Myocyte (in vitro differentiated cells): ENCODE data around the gene RAB11FIP3. TPM values are rescaled to one million over a fixed set of nuclear protein-coding genes. Genes with fewer than 3 reads are reported as not detected.

Experiments
- DNase-seq: peaks from one replicate; pipeline ENCODE4 v3.0.0-alpha.2; 2012; ENCODE audit warnings: low read depth
- total RNA-seq: library from RNA; depleted of rRNA; stranded (reverse); fragments of >200 nt; gene quantifications from 2 replicates; pipeline ENCODE4 v1.2.3, GENCODE V29; 2014

The RAB11FIP3 gene
- total RNA-seq, 1 donor from 2014 or later: 114 TPM

DNA sequence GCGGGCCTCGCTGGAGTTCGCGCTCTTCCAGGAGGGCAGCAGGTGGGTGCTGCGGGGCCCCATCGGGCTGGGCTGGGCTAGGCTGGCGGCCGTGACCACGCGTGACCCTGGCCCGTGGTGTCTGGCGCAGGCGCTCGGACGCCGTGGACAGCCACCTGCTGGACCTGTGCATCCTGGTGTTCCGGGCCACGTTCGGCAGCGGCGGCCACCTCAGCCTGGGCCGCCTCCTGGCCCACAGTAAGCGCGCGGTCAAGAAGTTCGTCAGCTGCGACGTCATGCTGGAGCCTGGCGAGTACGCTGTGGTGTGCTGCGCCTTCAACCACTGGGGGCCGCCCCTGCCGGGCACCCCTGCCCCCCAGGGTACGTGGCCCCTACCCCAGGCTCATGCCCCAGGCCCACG, 126.7 kb downstream of the RAB11FIP3 start:
- DNase-seq: no peak

- DNase-seq: no peak
Measured at GRCh38 chr16:553601-554296, 128.3 kb downstream of the RAB11FIP3 start.

- DNase-seq: no peak
Measured at GRCh38 chr16:554297-554621, 128.8 kb downstream of the RAB11FIP3 start.

GRCh38 chr16:554640-555365, 129.4 kb downstream of the RAB11FIP3 start:
- peak; percentile 84 for DNase-seq

DNA sequence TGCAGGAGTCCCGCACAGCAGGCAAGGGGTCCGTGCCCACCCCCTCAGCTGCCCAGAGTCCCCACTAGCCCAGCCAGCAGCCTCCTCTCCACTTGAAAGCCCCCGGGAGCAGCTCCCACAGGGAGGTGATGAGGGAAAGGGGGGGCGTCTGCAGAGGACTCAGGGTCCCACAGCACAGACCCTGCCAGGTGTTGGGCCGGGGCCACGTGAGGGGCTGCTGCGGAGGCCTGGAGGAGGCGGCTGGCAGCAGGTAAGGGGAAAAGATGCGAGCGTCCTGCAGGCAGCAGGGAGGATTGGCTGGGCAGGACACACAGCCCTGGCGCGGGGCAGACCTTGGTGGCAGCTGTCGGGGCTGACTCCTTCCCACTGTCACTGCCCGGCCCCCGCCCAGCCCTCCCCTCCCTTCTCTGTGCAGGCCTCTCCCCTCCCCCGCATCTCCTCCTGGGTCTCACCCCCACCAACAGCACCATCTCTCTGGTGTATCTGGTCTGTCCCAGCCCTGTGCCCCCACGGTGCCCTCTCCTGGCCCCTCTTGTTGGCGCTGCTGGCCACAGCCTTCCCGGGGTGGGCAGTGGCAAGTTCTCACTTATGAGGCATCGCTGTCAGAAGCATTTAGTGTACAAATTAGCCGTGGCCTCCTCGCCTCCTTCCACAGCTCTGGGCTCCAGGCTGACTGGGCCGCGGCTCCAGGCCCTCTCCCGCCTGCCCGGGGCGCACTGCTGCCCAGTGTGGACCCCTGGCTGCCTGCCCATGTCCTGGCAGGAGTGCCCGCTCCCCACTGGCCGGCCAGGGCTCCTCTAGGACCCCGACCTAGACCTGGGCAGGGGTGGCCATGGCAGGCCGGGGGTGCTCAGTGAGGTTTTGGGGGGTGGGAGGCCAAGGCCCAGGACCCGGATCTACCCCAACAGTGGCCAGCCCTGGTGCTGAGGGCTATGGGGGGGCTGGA, 130.4 kb downstream of the RAB11FIP3 start:
- peak; percentile 70 for DNase-seq

- no peak for DNase-seq
Measured at GRCh38 chr16:556474-557173, 131.2 kb downstream of the RAB11FIP3 start.

- DNase-seq: no peak
Measured at GRCh38 chr16:557463-558297, 132.2 kb downstream of the RAB11FIP3 start.

GRCh38 chr16:558298-559020, 133.0 kb downstream of the RAB11FIP3 start:
- DNase-seq: peak; percentile 67

GRCh38 chr16:559021-559380, 133.6 kb downstream of the RAB11FIP3 start:
- DNase-seq: no peak

DNA sequence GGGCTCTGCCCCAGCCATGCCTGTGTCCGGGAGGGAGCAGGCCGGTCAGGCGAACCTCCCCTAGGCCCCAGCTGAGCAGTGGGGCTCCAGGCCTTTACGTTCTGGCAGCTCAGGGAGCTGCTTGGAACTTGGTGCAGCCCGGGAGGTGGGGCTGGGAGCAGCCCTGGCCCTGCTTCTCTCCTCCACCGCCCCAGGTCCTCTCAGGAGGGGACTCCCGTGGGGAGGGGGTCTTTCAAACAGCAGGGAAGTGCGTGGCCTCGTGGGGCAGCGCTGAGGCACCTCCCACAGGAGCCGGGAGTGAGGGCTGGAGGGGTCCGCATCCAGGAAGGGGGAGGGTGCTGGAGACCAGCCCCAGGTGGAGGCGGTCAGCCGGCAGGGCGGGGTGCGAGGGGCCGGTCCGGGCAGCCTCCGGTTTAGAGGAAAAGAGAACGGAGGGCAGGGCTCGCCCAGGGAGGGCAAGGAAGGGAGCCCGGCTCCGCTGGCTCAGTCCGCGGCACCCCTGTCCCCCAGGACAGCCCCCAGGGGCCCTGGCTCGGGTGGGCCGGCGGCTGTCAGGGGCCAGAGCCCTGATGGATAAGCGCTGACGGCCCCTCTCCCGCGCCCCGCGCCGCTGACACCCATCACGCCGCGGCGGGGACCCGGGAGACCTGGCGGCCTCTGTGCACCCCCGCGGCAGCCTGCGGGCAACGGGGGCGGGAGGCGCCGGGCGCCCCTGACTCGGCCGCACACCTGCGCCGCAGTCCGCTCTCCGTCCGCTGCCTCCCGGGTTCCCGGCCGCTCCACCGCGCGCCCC, 134.2 kb downstream of the RAB11FIP3 start:
- no peak for DNase-seq

GRCh38 chr16:560204-560700, 134.8 kb downstream of the RAB11FIP3 start, which contains the start of gene PRR35:
Gene PRR35, plus strand, starts transcription at chr16:560394. Its CDS starts 2,901 bp downstream, at chr16:563295.
- DNase-seq: no peak

DNA sequence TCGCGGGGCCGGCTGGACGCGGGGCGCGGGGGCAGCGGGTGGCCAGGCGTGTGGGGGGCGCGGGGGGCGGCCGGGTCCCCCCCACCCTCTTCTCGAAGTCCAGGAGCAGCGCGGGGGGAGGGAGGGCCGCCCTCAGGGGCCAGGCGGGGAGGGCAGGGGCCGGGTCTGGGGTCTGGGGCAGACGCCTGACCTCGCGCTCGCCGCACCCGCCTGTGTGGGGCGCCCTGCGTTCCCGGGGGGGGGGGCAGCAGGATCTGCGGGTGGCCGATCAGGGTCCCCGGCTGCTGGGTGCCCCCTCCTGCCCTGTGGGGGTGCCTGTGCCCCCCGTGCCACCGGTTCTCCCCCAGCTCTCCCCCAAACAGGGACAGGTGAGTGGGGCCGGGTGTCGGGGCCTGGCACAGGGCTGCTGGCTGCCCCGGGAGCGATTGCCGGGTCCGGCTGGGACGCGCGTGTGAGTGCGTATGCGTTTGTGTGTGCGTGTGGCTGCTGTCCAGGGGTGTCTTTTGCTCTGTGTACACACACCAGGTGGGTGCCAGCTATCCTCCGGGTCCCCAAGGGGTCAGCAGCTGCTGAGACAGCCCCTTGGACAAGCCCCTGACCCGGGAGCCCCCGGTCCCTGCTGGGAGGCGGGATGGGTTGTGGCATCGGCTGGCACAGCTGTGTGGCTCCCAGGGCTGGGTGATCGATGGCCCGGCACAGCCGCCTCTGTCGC, 135.4 kb downstream of the RAB11FIP3 start:
- no peak for DNase-seq

DNA sequence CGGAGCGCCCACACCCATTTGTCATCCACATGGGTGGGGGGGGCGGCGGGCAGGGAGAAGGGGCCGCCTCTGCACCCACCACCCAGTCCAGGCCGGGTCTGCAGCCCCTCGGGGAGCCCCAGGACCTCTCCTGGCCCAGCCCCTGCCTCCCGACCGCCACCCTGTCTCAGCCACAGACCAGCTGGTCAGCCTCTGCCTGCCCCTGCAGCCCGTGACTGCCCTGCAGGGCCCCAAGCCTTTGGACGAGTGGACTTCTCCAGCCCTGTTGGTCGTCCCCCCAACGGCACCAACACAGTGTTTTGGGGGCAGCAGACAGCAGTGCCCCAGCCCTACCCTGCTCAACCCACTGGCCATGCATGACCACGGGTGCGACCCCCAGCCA, 136.0 kb downstream of the RAB11FIP3 start:
- no peak for DNase-seq

DNA sequence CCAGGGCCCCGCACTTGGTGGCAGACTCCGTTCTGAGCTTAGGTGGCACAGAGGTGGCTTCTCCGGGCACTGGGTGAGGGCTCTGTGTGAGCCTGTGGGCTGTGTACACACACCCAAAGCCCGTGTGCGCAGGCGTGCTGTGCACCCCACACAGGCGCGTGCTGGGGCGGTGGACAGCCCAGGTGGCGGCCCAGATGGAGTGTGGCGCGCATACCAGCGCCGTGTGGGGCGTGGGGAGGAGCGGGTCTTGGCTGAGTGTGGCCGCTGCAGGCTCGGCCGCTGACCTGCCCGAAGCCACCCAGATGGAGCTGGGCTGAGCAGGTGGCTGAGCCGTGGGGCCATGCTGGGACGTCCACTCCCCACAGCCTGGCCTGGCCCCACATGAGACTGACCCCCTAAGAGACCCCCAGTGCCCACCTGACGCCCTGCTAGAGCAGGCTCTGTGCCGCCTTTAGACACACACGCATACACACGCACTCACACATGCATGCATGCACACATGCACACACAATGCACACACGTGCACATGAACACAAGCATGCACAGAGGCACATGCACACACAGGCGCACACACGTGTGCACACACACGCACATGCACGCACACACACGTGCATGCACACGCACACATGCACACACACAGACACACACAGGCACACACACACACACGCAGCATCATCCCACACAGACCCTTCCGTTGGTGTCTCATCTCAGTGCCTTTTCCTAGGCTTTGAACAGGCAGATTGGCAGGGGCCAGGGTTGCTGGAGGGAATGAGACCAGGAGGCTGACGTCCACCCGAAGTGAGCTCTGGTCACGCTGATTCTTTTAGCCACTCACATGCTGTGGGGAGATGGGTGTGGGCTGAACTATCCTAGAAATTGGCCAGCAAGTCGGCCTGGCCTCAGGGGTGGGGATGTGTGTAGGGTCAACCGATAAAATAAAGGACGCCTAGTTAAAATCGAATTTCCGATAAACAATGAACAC, 136.8 kb downstream of the RAB11FIP3 start:
- no peak for DNase-seq

DNA sequence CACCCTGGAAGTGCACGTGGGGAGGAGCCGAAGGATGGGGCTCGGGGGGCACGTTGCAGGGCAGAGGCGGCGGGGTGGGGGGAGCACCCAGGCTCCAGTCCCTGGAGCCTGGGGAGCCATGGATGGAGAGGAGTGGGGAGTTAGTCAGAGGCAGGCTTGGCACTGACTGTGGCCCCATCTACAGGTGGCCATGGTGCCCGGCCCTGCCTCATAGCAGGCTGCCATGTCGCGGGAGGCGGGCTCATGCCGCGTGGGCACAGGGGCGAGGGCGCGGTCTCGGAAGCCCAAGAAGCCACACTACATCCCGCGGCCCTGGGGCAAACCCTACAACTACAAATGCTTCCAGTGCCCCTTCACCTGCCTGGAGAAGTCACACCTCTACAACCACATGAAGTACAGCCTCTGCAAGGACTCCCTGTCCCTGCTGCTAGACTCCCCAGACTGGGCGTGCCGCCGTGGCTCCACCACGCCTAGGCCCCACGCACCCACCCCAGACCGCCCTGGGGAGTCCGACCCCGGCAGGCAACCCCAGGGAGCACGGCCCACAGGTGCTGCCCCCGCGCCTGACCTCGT, 137.7 kb downstream of the RAB11FIP3 start:
- no peak for DNase-seq

- no peak for DNase-seq
Measured at GRCh38 chr16:564690-565418, 139.4 kb downstream of the RAB11FIP3 start.
